PFSK-1 (cell line): ENCODE data around the gene PLEKHJ1.

Experiments used
- FOXP2 ChIP-seq: optimal IDR thresholded peaks from 2 replicates; pipeline ENCODE3; 2011; ENCODE audit warnings: borderline replicate concordance, control low read depth, inconsistent platforms; ENCODE audit not compliant: insufficient read depth; ENCODE audit errors: extremely low read length, extremely low read depth
- POLR2AphosphoS5 ChIP-seq: IDR thresholded peaks from 2 replicates; pipeline ENCODE4 v1.6.1; 2012; ENCODE audit warnings: low read depth, mild to moderate bottlenecking, control low read depth, low read length, moderate library complexity
- SIN3A ChIP-seq: IDR thresholded peaks from 2 replicates; pipeline ENCODE4 v1.6.1; 2012; ENCODE audit warnings: mild to moderate bottlenecking, low read length, moderate library complexity, borderline replicate concordance; ENCODE audit not compliant: insufficient read depth
- TAF1 ChIP-seq: IDR thresholded peaks from 2 replicates; pipeline ENCODE4 v1.6.1; 2012; ENCODE audit warnings: low read length, control low read depth, borderline replicate concordance; ENCODE audit not compliant: insufficient read depth
- TF ChIP-seq, protein P1 (sequence below), 2 experiments: IDR thresholded peaks; 2 replicates each; pipeline versions ENCODE4 v1.6.1 to v1.8.0; 2011 to 2012; ENCODE audit warnings: low read depth in 2 of 2, low read length in 2 of 2, control low read depth in 1 of 2, inconsistent platforms in 1 of 2, mild to moderate bottlenecking in 1 of 2, moderate library complexity in 1 of 2; ENCODE audit not compliant: insufficient read depth in 1 of 2

DNA sequence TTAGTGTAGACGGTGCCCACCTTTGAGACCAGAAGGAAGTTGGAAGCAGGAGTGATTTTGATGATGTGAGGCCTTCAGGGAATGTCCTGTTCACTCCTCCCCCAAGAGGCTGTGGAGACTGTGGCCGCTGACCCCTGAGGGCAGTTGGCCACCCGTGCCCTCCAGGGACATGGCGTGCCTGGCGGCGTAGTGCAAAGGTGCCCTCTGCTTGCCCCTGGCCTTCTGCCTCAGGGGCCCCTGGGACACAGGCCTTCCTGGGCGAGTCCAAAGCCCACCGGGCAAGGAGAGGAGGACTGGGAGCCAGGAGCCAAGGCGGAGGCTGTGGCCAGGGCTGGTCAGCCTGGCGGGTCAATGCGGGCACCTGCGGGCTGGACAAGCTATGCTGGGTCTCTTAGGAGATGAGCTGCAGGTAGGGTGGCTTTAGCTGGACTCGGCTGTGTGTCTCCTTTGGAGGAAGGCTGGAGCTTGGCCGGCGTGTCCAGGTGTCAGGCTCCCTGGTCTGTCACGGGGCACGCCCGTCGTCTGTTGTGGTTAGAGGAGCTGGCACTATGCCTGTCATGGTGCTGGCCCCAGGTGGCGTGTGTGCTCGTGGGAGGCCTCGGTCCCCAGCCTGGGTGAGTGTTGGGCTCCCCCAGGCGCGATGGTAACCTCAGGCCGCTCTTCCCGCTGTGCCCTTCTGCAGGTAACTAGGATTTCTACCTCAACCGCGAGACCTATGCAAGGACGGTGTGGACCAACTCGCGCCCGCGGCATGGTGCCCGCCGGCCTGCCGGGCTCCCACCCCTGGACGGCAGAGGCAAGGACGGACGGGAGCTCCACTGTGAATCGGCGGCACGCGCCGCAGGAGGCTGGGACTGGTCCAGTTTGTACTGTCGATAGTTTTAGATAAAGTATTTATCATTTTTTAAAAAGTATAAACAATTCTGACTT is 6.8 kb downstream of the PLEKHJ1 start:
- TF ChIP-seq POLR2AphosphoS5 (no peak), SIN3A (no peak), TAF1 (no peak), FOXP2 (no peak)
- TF ChIP-seq, protein P1, sequence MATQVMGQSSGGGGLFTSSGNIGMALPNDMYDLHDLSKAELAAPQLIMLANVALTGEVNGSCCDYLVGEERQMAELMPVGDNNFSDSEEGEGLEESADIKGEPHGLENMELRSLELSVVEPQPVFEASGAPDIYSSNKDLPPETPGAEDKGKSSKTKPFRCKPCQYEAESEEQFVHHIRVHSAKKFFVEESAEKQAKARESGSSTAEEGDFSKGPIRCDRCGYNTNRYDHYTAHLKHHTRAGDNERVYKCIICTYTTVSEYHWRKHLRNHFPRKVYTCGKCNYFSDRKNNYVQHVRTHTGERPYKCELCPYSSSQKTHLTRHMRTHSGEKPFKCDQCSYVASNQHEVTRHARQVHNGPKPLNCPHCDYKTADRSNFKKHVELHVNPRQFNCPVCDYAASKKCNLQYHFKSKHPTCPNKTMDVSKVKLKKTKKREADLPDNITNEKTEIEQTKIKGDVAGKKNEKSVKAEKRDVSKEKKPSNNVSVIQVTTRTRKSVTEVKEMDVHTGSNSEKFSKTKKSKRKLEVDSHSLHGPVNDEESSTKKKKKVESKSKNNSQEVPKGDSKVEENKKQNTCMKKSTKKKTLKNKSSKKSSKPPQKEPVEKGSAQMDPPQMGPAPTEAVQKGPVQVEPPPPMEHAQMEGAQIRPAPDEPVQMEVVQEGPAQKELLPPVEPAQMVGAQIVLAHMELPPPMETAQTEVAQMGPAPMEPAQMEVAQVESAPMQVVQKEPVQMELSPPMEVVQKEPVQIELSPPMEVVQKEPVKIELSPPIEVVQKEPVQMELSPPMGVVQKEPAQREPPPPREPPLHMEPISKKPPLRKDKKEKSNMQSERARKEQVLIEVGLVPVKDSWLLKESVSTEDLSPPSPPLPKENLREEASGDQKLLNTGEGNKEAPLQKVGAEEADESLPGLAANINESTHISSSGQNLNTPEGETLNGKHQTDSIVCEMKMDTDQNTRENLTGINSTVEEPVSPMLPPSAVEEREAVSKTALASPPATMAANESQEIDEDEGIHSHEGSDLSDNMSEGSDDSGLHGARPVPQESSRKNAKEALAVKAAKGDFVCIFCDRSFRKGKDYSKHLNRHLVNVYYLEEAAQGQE (IDR thresholded peaks at IDR 0.05; ENCODE audit: insufficient read depth in 1 of 2, low read depth in 2 of 2, low read length in 2 of 2), result no peak
